CD4-positive, alpha-beta T cell treated with Interleukin-15 for 4 hours (primary cell): ENCODE measurements around the gene SDF2L1.
"Not testable (repeated sequence)": the region's sequence is repeated elsewhere in the genome, so short reads cannot be mapped to it uniquely, and the experiment has no call there.

Experiments used
- DNase-seq: peaks from one replicate; pipeline ENCODE4 v3.0.0-alpha.2; 2020; ENCODE audit warnings: low spot score

Gene SDF2L1

GRCh38 chr22:21661991-21662390 lies 19.9 kb downstream of the SDF2L1 start:
- no peak for DNase-seq

GRCh38 chr22:21663738-21664137 lies 21.6 kb downstream of the SDF2L1 start:
- DNase-seq = no peak

- no peak for DNase-seq
These were observed 23.1 kb downstream of the SDF2L1 start for GRCh38 chr22:21665047-21665851.

GRCh38 chr22:21666786-21667185 lies 24.7 kb downstream of the SDF2L1 start:
- DNase-seq = no peak

GRCh38 chr22:21669026-21669425 lies 26.9 kb downstream of the SDF2L1 start:
- DNase-seq = no peak

GRCh38 chr22:21672107-21672629 lies 30.1 kb downstream of the SDF2L1 start:
- DNase-seq = no peak

- no peak for DNase-seq
These were observed 31.6 kb downstream of the SDF2L1 start for GRCh38 chr22:21673534-21674321.

DNA sequence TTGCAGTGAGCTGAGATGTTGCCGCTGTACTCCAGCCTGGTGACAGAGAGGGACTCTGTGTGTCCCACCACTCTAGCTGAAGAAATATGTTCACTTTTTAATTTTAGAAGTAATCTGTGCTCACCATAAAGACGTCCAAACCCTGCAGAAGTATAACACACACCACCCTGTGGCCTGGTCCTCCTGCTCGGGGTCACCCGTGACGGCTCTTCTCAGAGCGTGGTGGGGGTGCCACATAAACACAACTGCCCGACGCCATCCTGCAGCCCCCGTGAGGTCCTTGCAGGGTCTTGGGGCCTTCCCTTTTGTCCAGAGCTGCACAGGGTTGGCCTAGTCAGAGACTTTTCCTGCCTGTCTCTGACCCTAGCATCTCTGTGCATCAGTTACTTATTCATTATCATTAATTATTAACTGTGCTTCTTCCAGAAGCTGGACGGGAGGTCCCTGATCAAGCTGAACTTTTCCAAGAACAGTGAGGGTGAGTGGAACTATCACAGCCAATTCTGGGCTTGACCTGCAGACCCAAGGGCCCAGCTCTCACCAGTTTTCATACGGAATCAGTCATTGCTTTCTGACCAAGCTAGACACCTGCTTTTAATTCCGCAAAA lies 32.6 kb downstream of the SDF2L1 start:
- no peak for DNase-seq

GRCh38 chr22:21677606-21678443 lies 35.7 kb downstream of the SDF2L1 start:
- no peak for DNase-seq

DNA sequence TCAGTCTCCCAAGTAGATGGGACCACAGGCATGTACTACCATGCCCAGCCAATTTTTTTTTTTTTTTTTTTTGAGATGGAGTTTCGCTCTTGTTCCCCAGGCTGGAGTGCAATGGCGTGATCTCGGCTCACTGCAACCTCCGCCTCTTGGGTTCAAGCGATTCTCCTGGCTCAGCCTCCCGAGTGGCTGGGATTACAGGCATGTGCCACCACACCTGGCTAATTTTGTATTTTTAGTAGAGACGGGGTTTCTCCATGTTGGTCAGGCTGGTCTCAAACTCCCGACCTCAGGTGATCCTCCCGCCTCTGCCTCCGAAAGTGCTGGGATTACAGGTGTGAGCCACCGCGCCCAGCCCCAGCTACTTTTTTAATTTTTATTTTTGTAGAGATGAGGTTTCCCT lies 36.7 kb downstream of the SDF2L1 start:
- not testable (repeated sequence) for DNase-seq

DNA sequence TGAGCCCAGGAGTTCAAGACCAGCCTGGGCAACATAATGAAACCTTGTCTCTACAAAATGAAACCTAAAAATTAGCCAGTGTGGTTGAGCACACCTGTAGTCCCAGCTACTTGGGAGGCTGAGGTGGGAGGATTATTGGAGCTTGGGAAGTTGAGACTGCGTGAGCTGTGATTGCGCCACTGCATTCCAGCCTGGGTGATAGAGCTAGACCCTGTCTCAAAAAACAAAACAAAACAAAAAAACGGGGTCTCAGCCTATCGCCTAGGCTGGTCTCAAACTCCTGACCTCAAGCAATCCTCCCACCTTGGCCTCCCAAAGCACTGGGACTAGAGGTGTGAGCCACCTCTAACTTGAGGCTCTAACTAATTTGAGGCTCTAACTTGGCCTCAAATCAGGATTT lies 37.3 kb downstream of the SDF2L1 start:
- no peak for DNase-seq

DNA sequence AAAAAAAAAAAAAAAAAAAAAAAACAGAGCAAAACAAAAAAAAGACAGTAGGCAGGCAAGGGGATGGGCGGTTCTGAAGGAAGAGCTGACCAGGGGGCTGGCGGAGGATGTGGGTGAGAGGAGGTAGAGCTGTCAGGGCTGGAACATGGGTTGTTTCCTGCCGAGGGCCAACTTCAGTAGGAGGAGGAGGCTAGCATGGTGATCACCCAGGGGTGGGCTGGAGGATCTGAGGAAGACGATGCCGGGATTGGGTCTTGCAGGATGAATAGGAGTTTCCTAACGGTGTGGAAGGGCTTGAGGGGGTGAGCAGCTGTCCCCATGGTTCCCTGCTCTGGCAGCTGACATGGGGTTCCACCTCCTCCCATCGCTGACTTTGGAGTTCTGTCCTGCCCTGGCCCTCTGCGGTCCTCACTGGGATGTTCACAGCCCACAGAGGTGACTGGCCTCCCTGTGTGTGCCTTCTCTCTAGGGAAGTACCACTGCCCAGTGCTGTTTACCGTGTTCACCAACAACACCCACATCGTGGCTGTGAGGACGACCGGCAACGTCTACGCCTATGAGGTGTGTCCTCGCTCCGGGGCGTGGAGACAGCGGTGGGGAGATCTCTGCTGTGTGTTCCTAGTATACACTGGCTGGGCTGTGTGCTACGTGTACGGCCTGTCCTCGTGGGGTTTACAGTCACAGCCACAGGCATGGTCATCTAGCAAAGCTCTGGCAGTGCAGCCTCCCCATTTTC lies 38.9 kb downstream of the SDF2L1 start:
- no peak for DNase-seq

GRCh38 chr22:21681566-21682370 lies 39.7 kb downstream of the SDF2L1 start:
- DNase-seq = no peak

DNA sequence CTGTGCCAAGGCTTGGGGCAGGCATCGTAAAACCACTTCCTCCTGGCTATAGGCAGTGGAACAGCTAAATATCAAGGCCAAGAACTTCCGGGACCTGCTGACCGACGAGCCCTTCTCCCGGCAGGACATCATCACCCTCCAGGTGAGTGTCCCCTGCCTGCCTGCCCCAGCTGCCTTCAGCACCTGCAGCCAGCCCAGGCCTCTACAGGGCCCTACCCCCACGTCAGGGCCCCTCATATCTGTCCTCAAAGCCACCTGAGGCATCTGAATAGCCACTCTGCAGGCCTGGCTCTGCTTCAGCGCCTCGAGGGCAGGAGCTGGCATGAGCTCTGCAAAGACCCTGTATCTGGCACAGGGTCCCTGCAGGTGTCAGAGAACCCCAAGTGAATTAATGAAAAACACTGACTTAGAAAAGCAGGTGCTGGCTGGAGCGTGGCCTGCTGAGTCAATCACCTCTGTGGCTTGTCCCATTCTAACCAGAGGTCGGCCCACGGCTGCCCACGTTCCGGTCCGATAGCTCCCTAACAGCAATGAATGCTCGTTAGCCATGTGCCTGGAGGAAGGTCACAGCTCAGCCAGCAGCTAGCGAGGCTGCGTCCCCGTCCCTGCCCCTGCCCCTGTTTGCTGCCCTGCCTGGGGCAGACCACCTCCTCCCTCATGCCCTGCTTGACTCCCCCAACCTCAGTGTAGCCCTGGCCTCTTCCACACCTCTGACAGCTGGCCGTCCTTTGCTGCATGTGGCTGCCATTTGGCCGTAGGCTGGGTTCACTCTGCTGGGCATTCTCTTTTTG lies 40.5 kb downstream of the SDF2L1 start:
- DNase-seq = no peak

GRCh38 chr22:21683401-21683811 lies 41.3 kb downstream of the SDF2L1 start:
- DNase-seq = no peak

GRCh38 chr22:21684492-21685163 lies 42.5 kb downstream of the SDF2L1 start:
- DNase-seq = no peak

DNA sequence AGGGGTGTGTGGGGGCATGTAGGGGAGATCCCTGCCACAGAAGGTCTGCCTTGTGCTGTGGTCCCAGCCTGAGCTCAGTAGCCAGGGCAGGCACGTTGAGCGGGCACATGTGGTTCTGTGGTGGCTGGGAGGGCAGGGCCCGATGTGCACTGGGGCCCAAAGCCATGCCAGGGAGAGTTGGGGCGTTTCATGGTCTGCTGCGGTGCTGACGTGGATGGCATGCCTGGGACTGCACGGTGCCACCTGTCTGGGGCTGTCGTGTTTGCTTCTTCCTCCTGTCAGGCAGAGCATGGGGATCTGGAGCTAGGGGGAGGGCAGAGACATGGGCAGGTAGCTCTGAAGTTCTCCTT lies 43.0 kb downstream of the SDF2L1 start:
- no peak for DNase-seq

GRCh38 chr22:21686193-21686608 lies 44.1 kb downstream of the SDF2L1 start:
- DNase-seq = no peak
